ENCODE data around the gene CACNA1C.

DNA sequence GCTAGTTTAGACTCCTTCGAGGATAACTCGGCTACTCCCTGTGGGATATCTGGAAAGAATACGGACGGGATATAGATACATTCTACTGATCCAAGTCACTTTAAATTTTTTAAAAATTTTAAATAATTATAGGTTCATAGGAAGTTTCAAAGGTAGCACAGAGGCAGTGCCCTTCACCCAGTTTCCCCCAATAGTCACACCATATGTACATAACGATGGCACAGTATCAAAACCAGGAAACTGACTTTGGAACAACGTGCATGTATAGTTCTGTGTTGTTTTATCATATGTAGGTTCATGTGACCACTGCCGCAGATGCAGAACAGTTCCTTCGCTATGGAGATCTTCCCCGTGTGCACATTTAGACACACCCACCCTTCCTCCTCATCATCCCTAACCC is 352.3 kb downstream of the CACNA1C start:
- TF ChIP-seq, protein P1, sequence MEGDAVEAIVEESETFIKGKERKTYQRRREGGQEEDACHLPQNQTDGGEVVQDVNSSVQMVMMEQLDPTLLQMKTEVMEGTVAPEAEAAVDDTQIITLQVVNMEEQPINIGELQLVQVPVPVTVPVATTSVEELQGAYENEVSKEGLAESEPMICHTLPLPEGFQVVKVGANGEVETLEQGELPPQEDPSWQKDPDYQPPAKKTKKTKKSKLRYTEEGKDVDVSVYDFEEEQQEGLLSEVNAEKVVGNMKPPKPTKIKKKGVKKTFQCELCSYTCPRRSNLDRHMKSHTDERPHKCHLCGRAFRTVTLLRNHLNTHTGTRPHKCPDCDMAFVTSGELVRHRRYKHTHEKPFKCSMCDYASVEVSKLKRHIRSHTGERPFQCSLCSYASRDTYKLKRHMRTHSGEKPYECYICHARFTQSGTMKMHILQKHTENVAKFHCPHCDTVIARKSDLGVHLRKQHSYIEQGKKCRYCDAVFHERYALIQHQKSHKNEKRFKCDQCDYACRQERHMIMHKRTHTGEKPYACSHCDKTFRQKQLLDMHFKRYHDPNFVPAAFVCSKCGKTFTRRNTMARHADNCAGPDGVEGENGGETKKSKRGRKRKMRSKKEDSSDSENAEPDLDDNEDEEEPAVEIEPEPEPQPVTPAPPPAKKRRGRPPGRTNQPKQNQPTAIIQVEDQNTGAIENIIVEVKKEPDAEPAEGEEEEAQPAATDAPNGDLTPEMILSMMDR (conservative IDR thresholded peaks at IDR 0.05) = no peak
- TF ChIP-seq EZH2 (IDR thresholded peaks at IDR 0.05; ENCODE audit: low read depth) = no peak

Data from PC-9 (cell line).